Activated T-cell treated with anti-CD3 and anti-CD28 coated beads, Interleukin-2, amount 50 U/mL, for 1 hour (primary cell): ENCODE results near the gene ATG9B.

ENCODE experiments used
- DNase-seq: peaks from one replicate; pipeline ENCODE4 v3.0.0-alpha.2; 2020

Gene ATG9B

GRCh38 chr7:151024435-151025056 is at the start of gene ATG9B:
Gene ATG9B, minus strand, starts transcription at chr7:151024494. Its CDS starts 71 bp downstream, at chr7:151024423.
- DNase-seq, result no peak

- no peak for DNase-seq
These were observed 49.7 kb upstream of the ATG9B start for GRCh38 chr7:151073990-151074389.

GRCh38 chr7:151071032-151071866 is 47.0 kb upstream of the ATG9B start:
- DNase-seq, result no peak

GRCh38 chr7:151070574-151070960 is 46.3 kb upstream of the ATG9B start:
- DNase-seq, result no peak

- no peak for DNase-seq
These were observed 45.7 kb upstream of the ATG9B start for GRCh38 chr7:151069841-151070573.

- DNase-seq, result no peak
These were observed 43.9 kb upstream of the ATG9B start for GRCh38 chr7:151068069-151068773.

- no peak for DNase-seq
These were observed 42.1 kb upstream of the ATG9B start for GRCh38 chr7:151066273-151066974.

- DNase-seq, result no peak
These were observed 41.2 kb upstream of the ATG9B start for GRCh38 chr7:151065516-151065915.

- DNase-seq, result no peak
These were observed 40.7 kb upstream of the ATG9B start for GRCh38 chr7:151064993-151065392.

GRCh38 chr7:151064454-151064853 is 40.2 kb upstream of the ATG9B start:
- no peak for DNase-seq

- DNase-seq, result no peak
These were observed 38.9 kb upstream of the ATG9B start for GRCh38 chr7:151063212-151063561.

- DNase-seq, result no peak
These were observed 38.3 kb upstream of the ATG9B start for GRCh38 chr7:151062399-151063211.

GRCh38 chr7:151062111-151062398 is 37.8 kb upstream of the ATG9B start:
- no peak for DNase-seq

- DNase-seq, result no peak
These were observed 37.2 kb upstream of the ATG9B start for GRCh38 chr7:151061213-151062110.

GRCh38 chr7:151060416-151061212 is 36.3 kb upstream of the ATG9B start:
- DNase-seq, result no peak

GRCh38 chr7:151060113-151060415 is 35.8 kb upstream of the ATG9B start:
- DNase-seq, result no peak

- peak; percentile 82 for DNase-seq
These were observed 35.2 kb upstream of the ATG9B start, which contains the start of gene SLC4A2 for GRCh38 chr7:151059367-151060112. Gene SLC4A2, plus strand, starts transcription at chr7:151059589. Its CDS starts 2,399 bp downstream, at chr7:151061988.

- no peak for DNase-seq
These were observed 34.6 kb upstream of the ATG9B start for GRCh38 chr7:151058781-151059366.
